NT2/D1 (cell line): ENCODE results near the gene SLC9A9.

Experiments
- SUZ12 ChIP-seq: IDR thresholded peaks from 2 replicates; pipeline ENCODE4 v1.6.1; 2011; ENCODE audit not compliant: insufficient read length, insufficient read depth; ENCODE audit errors: extremely low read depth
- YY1 ChIP-seq: IDR thresholded peaks from 2 replicates; pipeline ENCODE4 v1.6.1; 2011; ENCODE audit not compliant: insufficient read length, insufficient read depth
- ZNF274 ChIP-seq: IDR thresholded peaks from 2 replicates; pipeline ENCODE4 v1.6.1; 2011; ENCODE audit warnings: mild to moderate bottlenecking, low read depth, low read length

GRCh38 chr3:143533391-143533790, 314.9 kb downstream of the SLC9A9 start:
- TF ChIP-seq ZNF274, result no peak
- TF ChIP-seq SUZ12, result no peak
- no peak for TF ChIP-seq YY1
